HTR-8/SVneo (cell line): ENCODE data around the gene APCDD1.

Experiments used
- DNase-seq: peaks from one replicate; pipeline ENCODE4 v3.0.0; 2011; ENCODE audit warnings: low spot score, mixed read lengths; ENCODE audit not compliant: insufficient read length
- FAIRE-seq: peaks from 2 replicates; lab custom pipeline; 2011; peaks lifted over from hg19 to GRCh38; lab: Jason Lieb, UNC

Gene APCDD1

DNA sequence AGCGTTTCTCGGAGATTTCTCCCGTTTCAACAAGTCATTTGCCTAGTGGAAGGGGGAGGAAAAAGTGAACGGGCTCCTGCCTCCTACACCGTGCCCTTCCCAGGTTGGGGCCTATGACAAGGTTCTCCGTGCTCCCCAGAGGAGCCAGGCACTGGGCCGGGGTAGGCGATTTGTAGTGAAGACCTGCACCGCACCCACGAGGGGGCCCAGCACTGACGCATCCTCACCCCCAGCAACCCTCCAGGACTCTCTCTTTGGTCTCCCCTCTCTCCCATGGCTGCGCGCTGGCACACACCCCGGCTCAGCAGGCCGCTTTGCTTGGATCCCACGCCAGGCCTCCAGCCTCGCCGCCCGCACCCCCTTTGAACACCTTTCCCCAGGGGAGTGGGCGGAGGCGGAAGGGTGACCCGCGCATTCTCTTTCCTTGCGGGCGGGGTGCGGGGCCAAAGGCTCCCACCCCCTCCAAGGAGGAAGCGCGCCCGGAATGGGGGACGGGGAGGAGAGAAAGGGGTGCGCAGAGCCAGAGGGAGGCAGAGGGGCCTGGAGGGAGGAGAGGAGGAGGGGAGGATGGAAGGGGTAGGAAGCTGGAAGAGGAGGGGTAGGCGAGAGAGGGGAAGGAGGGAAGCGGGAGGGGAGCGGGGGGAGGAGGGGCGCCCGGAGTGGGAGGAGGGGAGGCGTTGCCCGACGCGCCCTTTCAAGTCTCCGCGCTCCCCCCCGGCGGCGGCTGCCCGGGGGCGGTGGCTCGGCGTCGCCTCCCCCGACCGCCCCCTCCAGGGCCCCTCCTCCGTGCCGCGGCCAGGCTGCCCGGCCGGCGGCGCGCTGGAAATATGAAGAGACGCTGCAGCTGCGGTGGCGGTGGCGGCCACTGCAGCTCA is at the start of gene APCDD1:
APCDD1 (plus strand) TSS at position 830 of the 875 bp plus-strand sequence. CDS start 347 bp downstream, outside the sequence.
- DNase-seq (no peak), FAIRE-seq (no peak)

GRCh38 chr18:10405014-10405493 is 49.4 kb upstream of the APCDD1 start:
- no peak for FAIRE-seq
- no peak for DNase-seq

- DNase-seq (no peak), FAIRE-seq (no peak)
Observed at GRCh38 chr18:10405816-10406663, 48.4 kb upstream of the APCDD1 start.

DNA sequence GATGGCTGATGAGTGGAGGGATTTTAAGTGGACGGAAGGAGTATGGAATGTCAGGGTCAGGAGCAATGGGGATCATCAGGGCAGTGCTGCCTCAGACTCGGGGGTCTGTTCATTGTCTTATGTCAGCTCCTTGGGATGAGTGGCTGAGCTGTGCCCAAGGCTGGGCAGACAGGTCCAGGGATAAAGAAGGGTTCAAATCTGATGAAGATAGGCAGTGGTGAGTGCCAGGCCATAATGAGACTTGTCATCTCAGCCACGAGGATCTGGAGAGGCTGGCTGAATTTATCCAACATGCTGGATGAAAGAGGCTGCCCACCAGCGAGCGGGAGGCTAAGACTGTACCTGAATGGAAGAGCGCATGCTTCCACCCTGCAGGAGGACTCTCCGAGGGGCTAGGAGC is 46.3 kb upstream of the APCDD1 start:
- no peak for FAIRE-seq

DNA sequence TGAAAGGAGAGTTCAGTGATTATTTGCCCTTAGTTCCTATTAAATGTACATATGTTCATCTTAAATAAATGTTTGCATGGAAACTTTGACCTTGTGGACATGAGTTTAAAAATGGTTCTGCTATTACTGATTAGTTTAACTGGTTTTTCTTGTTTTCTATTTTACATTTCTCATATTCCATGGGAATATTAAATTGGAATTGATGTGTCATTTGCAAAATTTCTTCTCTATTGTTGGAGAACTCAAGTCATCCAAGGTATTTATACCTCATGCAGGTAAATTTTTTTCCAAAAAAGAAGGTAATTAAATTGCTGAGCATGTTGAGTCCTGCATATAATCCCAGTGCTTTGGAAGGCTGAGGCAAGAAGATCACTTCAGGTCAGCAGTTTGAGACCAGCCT is 45.4 kb upstream of the APCDD1 start:
- no peak for DNase-seq
- no peak for FAIRE-seq

More for the DNA sequence above, 46.3 kb upstream of the APCDD1 start:
- DNase-seq, result no peak

DNA sequence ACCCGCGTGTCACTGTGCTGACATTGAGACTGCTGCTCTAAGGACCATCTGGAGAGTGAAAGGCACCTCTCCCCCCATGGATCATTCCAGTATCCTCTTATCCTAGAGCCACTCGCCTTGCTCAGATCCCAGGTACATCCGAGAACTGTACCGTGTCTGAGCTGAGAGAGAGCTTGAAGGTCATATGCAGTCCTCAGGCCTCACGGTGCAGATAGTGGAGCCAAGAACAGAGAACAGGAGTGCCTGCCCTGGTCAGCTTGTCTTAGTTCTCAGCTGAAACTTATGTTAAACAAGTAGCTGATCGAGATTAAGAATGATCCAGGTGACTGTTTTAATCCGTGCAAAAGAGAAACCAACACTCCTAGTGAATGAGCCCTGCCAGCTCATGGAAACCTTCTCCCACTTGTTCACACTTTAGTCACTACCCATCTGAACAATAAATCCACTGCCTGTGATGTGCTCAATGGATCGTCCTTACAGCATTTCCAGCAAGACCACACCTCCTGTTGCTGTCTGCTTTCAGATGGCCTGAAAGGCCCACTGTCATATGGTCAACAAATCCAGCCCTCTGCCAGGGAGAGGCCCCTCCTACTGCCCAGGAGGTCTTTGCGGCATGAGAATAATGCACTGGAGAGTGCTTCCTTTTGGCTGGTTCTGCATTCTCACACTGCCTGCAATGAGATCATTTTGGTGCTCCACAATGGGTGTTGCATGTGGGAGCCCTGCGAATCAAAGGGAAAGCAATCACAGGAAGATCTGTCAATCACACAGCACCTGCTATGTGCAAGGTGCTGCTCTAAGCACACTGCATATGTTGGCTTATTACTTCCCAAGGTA is 43.7 kb upstream of the APCDD1 start:
- FAIRE-seq (no peak), DNase-seq (no peak)

GRCh38 chr18:10412933-10413332 is 41.5 kb upstream of the APCDD1 start:
- FAIRE-seq (no peak), DNase-seq (no peak)

DNA sequence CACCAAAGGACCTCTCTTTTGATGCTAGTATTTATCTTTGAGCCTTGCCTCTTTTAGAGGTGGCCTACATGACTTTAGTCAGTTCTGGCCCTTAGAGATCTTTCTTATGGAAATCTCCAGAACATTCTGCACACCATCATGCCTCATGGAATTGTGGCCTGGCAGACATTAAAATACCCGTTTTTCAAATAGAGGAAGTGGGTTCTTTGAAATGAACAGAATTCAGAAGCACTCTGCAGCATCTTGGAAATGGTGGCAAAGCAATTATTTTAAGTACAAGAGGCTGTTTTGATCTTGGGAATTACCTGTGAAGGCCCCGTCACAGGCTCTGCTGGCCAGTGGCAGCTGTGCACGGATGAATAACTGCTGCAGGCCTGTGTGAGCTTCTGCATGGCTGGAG is 40.7 kb upstream of the APCDD1 start:
- no peak for FAIRE-seq
- no peak for DNase-seq

DNA sequence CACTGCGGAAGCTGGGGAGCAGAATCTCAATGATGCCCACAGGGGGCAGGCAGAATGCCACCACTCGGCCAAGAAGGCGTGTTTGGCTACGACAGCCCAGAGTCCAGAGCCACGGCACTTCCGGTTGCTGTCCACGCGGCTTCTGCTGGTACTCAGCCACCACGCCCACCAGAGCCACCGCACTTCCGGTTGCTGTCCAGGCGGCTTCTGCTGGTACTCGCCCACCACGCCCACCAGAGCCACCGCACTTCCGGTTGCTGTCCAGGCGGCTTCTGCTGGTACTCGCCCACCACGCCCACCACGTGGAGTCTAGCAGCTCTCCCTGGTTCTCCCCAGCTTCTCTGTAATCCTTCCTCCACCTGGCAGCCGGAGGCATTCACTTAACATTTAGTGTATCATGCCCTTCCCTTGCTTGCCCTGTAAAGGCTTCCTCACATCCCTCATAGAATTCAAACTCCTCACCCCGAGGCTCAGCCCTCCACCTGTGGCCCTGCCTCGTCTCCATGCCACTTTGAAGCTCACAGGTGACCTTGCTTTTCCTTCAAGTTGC is 40.1 kb upstream of the APCDD1 start:
- FAIRE-seq (no peak), DNase-seq (no peak)

- DNase-seq, result no peak
- FAIRE-seq, result no peak
Observed at GRCh38 chr18:10416065-10416464, 38.4 kb upstream of the APCDD1 start.

GRCh38 chr18:10417191-10417590 is 37.2 kb upstream of the APCDD1 start:
- no peak for DNase-seq
- FAIRE-seq, result no peak

GRCh38 chr18:10417664-10418063 is 36.8 kb upstream of the APCDD1 start:
- no peak for FAIRE-seq
- DNase-seq, result no peak

- no peak for FAIRE-seq
- DNase-seq, result no peak
Observed at GRCh38 chr18:10418836-10419235, 35.6 kb upstream of the APCDD1 start.

- FAIRE-seq, result no peak
- DNase-seq, result no peak
Observed at GRCh38 chr18:10419420-10420103, 34.9 kb upstream of the APCDD1 start.

DNA sequence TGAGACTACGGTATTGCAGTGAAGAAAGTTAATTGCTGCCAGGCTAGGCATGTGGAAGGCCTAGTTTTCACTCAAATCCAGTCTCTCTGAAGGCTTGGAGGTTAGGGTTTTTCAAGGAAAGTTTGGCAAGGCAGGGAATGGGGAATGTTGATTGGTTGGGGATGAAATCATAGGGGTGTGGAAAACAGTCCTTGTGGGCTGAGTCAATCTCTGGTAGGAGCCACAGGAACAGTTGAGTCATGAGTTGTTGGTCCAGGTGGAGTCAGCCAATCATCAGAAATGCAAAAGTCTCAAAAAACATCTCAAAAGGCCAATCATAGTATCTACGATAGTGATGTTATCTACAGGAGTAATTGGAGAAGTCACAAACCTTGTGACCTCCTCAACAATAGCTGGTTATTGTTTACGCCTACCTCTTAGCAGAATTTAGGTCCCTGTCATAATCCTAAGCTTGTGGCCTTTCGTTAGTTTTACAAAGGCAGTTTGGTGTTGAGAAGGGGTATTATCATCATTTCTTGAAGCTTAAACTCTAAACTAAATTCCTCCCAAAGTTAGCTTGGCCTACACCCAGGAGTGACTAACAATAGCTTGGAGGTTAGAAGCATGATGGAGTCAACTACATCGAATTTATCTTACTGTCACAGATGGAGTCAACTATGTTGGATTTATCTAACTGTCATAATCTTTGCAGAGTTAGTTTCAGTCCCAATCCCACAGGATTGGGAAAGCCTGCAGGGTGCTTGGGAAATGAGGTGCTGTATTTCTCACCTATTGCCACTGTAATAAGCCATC is 33.7 kb upstream of the APCDD1 start:
- FAIRE-seq, result no peak
- DNase-seq, result no peak

- DNase-seq, result no peak
- FAIRE-seq, result no peak
Observed at GRCh38 chr18:10421859-10422258, 32.6 kb upstream of the APCDD1 start.

DNA sequence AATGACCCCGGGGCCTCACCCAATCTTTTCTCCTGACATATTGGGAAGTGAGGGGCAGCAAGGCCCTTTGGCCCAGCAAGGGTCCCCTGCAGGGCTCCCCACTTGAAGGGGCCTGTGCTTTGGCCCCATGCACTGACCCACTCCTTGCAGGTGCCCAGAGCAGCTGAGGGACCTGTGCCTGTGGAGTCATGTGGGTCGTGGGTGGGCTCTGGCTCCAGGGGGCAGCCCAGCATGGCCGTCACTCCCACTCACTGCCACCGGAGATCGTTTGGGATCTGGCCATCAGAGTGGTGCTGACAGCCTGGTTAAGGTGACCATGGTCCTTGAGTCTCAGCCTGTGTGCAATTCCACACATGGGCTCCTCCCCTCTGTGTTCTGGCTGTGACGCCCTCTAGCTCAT is 31.7 kb upstream of the APCDD1 start:
- no peak for FAIRE-seq
- DNase-seq, result no peak

DNA sequence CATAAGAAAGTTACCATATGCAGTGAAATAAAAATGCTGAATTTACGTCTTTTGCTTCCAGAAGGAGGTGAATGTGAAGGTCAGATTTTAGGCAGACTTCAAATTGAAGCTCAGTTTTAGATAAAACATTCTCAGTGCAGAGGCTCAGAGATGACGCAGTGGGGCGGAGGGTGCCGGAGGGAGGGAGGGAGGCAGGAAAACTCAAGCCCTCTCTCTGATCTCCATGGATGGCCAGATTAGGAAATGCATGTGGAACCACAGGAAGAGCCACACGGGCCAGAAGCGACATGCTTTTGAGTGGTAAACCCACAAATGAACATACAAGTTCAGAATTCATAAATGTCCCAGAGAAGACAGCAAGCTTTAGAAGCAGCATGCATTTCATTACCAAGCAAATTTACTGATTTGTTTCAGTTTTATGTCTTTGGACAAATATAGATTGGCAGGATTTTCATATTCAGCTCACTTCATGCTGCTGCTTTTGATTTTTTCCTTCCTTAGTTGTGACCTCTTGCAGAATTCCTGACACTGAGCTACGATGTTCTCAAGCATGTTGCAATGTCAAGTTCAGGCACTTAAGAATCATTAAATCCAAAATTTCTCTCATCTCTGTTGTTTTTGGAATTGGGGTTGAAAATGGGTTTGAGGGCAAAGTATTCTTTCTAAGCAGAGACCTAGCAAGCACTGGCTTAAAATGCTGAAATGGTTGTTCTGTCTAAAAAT is 29.7 kb upstream of the APCDD1 start:
- FAIRE-seq, result no peak
- DNase-seq, result no peak
